NCI-H146 treated with DMSO at 0.1 percent for 48 hours (cell line): ENCODE data around the gene SPG7.

ENCODE experiments used
- DNase-seq: peaks from one replicate; lab custom pipeline; 2025; ENCODE audit not compliant: unreplicated experiment; lab: John Stamatoyannopoulos, UW

Gene SPG7

DNA sequence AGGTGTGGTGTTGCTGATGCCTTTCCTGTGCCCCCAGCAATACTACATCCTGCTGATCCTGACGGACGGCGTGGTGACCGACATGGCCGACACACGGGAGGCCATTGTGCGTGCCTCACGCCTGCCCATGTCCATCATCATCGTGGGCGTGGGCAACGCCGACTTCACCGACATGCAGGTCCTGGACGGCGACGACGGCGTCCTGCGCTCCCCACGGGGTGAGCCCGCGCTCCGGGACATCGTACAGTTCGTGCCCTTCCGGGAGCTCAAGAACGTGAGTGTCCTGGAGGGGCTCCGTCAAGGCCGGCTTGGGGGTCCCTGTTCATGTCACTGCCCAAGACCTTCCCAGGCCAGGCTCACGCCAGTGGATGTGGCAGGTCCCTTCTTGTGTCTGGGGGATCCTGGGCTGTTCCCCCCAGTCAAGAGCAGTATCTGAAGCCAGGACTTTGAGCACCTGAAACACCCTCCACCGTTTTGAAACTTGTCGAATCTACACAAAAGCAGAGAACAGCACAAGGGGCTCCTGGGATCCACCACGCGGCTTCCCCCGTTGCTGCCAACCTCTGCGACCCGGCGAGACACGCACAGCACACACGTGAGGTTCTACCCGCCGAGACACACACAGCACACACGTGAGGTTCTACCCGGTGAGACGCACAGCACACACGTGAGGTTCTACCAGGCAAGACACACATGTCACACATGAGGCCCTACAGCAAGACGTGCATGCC is 87.3 kb downstream of the SPG7 start:
- DNase-seq = no peak

GRCh38 chr16:89596061-89596689 is 88.0 kb downstream of the SPG7 start:
- no peak for DNase-seq

DNA sequence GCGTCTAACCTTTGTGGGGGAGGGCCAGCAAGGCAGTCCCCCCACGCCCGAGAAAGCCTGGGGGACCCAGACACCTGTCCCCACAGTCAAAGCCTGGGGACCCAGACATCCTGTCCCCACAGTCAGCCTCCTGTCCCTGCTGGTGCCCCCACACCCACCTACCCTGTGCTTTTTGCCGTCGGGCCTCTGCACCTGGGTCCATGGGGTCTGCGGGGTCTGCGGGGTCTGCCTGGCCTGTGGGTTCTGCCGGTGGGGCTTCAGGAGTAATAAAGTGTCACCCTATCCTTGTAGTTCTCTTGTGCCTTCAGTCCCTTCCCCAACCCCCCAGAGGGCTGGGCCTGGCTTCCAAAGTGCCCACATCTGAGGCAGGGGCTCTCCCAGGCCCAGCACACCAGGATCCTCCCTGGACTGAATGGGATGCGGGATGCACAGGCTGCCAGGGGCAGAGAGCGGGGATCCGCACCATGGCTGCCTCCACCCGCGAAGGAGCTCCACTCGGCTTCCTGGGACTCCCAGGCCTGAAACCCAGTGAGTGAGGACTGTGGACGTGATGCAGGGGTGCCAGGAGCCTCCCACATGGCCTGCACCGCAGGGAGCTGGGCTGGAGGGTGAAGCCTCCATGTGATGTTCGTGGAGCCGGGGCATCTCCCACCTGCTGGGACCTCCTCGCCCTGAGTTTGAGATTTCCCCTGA is 88.9 kb downstream of the SPG7 start:
- no peak for DNase-seq

DNA sequence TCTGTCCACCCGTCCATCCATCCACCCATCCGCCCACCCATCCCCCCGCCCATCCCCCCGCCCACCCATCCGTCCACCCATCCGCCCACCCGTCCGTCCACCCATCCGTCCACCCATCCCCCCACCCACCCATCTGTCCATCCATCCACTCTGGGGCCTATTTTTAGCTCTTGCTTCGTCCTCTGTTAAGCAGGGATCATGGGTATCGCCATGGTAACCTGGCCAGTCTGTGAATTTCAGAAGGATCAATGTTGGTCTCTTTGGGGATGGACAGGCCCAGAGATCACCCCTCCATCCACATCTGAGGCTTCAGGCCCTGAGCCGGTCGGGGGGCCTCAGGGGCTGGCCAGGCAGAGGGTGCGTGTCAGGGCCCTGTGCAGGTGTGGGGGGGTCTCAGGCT is 90.0 kb downstream of the SPG7 start:
- DNase-seq = no peak

GRCh38 chr16:89599451-89599858 is 91.3 kb downstream of the SPG7 start:
- no peak for DNase-seq

DNA sequence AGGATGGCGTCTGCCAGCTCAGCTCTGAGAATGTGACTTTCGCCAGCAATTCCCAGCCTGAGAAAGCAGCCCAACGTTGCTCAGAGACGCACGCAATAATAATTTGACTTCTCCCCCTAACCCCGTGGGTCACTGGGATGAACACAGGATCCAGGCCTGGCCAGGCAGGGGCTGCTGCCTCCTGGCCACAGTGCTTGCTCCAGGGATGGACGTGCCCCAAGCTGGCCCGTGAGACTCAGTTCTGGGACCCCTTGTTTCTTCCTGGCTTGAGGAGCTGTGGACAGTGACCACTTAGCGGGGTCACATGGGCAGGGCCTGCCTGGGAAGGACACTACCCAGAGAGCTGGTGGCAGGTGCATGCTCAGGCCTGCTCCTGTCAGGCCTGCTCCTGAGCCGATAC is 91.7 kb downstream of the SPG7 start:
- DNase-seq = no peak

- DNase-seq = no peak
Measured at GRCh38 chr16:89600427-89600826, 92.2 kb downstream of the SPG7 start.

DNA sequence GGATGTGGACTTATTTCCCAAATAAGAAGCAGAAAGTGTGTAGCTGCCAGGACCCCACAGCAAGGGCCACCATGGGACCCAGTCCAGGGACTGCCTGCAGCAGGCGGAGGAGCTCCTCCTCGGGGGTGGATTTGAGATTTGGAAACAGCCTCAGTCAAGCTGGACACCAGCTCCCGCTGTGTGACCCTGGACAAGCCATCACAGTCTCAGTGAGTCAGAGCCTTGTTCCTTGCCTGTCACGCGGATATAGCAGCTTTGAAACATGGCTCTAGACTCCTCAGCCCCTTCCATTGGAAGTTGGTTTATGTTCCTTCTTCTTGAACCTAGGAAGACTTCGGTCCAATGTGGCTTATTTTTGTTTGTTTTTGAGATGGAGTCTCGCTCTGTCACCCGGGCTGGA is 92.8 kb downstream of the SPG7 start:
- no peak for DNase-seq

- no peak for DNase-seq
Measured at GRCh38 chr16:89601906-89602272, 93.7 kb downstream of the SPG7 start.

GRCh38 chr16:89602273-89602951 is 94.2 kb downstream of the SPG7 start:
- DNase-seq = no peak

- no peak for DNase-seq
Measured at GRCh38 chr16:89602952-89603590, 94.9 kb downstream of the SPG7 start.

GRCh38 chr16:89604764-89605163 is 96.6 kb downstream of the SPG7 start:
- no peak for DNase-seq

DNA sequence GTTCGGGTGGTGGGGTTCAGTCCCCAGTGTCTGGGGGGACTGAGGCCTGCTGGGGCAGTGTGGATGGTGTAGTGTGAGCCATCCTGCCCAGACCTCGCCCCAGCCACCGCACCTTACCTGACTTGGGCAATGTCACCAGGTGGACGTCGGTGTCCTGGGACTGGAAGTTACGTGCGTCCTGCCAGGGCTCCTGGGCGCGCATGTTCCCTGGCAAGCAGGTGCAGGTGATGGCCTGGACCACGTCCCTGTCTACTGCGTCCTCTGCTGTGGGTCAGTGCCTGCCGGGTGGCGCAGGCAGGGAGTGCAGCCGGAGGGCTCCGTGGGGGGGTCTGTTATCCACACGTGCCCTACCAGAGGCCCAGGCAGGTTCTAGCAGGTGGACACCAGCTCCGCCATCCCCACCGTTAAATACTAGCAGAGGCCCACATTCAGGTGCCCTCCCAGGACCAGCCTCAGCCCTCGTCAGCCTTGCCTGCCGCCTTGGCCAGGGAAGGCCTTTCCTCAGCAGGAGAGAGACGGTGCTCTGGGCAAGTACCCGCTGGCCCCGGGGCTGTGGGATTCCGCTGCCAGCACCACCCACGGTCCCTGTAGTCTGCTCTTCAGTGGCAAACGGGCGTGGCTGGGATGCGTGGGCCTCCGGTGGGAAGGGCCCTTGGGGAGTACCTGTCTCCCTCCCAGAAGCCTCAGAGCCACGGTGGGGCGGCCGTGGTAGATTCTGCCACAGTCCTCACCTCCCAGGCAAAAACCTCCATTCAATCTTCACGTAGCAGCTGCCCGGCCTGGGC is 97.2 kb downstream of the SPG7 start:
- no peak for DNase-seq

DNA sequence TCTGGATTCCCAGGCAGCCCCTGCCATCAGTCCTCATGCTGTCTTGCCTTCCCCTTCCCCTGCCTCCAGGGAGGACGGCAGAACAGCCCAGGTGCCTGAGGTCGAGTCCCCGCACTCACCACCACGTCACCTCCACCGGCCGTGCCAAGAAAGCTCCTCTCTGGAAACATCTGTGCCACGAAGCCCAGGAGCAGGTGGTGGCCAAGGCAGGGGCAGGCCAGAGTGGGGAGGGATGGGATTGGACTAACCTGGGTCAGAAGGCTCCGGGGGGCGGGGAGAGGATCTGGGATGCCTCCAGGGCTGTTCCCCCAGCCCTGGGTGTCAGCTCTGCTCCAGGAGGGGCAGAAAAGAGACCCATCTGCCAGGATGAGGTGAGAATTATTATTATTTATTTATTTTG is 97.8 kb downstream of the SPG7 start:
- no peak for DNase-seq
